NB4 (cell line): Measurements from ENCODE around the gene JPT2.

Experiments used
- DNase-seq: peaks from one replicate; pipeline ENCODE4 v3.0.0; 2010; ENCODE audit warnings: low read depth
- H3K4me3 ChIP-seq: one replicate; pipeline ENCODE4 v1.5.1; 2011; ENCODE audit warnings: mild to moderate bottlenecking, low read depth, low read length, moderate library complexity
- MAX ChIP-seq: IDR thresholded peaks from 2 replicates; pipeline ENCODE4 v1.6.1; 2011; ENCODE audit warnings: low read depth, low read length
- MYC ChIP-seq: IDR thresholded peaks from 2 replicates; pipeline ENCODE4 v1.6.1; 2011; ENCODE audit warnings: low read depth, low read length
- POLR2A ChIP-seq: IDR thresholded peaks from 2 replicates; pipeline ENCODE4 v1.6.1; 2011; ENCODE audit warnings: mild to moderate bottlenecking; ENCODE audit not compliant: insufficient read length; ENCODE audit errors: extremely low read depth
- TF ChIP-seq, protein P1 (sequence below): IDR thresholded peaks from one replicate; pipeline ENCODE4 v1.5.1; 2012; ENCODE audit warnings: low read depth, low read length

The JPT2 gene

GRCh38 chr16:1673424-1674151 is 4.5 kb upstream of the JPT2 start:
- TF ChIP-seq, protein P1, sequence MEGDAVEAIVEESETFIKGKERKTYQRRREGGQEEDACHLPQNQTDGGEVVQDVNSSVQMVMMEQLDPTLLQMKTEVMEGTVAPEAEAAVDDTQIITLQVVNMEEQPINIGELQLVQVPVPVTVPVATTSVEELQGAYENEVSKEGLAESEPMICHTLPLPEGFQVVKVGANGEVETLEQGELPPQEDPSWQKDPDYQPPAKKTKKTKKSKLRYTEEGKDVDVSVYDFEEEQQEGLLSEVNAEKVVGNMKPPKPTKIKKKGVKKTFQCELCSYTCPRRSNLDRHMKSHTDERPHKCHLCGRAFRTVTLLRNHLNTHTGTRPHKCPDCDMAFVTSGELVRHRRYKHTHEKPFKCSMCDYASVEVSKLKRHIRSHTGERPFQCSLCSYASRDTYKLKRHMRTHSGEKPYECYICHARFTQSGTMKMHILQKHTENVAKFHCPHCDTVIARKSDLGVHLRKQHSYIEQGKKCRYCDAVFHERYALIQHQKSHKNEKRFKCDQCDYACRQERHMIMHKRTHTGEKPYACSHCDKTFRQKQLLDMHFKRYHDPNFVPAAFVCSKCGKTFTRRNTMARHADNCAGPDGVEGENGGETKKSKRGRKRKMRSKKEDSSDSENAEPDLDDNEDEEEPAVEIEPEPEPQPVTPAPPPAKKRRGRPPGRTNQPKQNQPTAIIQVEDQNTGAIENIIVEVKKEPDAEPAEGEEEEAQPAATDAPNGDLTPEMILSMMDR: no peak
- no peak for TF ChIP-seq MAX
- no peak for TF ChIP-seq MYC
- no peak for TF ChIP-seq POLR2A
- no peak for DNase-seq
- H3K4me3 ChIP-seq: no peak overlapping the region

- H3K4me3 ChIP-seq: no peak overlapping the region
- TF ChIP-seq MAX: no peak
- TF ChIP-seq, protein P1: no peak
- no peak for TF ChIP-seq POLR2A
- TF ChIP-seq MYC: no peak
- DNase-seq: no peak
Observed at GRCh38 chr16:1674306-1674705, 3.8 kb upstream of the JPT2 start.

DNA sequence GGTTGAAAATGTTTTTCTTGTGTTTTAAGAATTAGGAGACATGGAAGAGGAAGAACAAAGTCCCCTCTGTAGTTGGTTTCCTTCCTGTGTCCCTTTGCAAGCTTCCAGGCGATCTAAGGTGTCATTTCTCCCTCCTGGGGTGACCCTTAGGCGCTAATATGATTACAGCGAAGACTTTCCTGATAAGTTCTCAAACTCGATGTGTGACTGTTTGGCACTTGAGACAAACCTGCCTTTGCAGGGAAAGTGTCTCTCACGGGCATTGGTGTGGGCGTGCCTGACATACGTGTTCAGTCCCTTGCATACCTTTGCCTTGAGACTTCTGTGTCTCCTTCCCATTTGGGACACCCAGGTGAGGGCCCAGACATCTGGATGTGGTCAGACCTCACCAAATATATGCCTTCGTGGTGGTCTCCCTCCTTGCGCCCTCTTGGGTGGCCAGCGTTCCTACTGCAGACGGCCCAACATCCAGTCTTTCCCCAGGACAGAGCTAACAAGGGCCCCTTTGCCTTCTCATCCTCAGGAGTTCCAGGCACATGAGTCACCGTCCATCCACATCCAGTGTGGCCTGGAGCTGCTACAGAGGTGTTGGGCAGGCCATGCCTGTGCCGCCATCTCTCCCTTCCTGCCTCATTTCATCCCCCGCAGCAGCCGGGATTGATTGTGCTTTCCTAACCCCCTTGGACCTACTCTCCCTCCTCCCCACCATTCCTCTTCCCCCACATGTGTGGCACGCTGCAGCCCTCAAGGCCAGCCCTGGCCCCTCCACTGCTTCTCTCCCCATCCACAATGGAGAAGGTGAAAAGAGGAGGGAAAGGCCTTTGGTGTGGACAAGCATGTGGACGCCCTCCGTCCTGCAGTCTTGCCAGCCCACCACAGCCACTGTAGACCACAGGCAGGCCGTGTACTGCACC is 3.1 kb upstream of the JPT2 start:
- TF ChIP-seq, protein P1: no peak
- TF ChIP-seq MYC (no peak), POLR2A (no peak), MAX (no peak)
- no peak overlapping the region for H3K4me3 ChIP-seq
- no peak for DNase-seq

- TF ChIP-seq, protein P1: no peak
- TF ChIP-seq POLR2A (no peak), MYC (no peak), MAX (no peak)
- DNase-seq: no peak
- no peak overlapping the region for H3K4me3 ChIP-seq
Observed at GRCh38 chr16:1676661-1677060, 1.4 kb upstream of the JPT2 start.

DNA sequence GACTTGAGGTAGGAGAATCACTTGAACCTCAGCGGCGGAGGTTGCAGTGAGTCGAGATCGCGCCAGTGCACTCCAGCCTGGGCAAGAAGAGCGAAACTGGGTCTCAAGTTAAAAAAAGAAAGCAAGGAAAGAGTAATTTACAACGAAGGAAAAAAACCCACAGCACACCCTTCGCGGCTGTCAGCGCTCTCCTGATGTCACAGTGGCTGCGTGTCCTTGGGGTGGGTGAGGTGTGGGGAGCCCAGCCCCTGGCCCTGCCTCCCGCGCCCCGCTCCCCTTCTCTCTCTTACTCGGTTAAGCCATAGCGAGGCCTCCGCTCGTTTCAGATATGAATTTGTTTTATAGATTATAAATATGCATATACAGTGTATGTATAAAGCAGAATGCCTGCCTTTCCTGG is 740 bp upstream of the JPT2 start:
- H3K4me3 ChIP-seq: peak overlapping the region; percentile 38
- TF ChIP-seq MAX (no peak), MYC (no peak), POLR2A (no peak)
- TF ChIP-seq, protein P1: no peak
- no peak for DNase-seq
